Measurements from ENCODE around the gene HCN3. TPM values are rescaled to one million over a fixed set of nuclear protein-coding genes. Genes with fewer than 3 reads are reported as not detected.

Gene HCN3
- total and polyA plus RNA-seq, 2 of the 13 experiments (the other 11 are each of a cell fraction or from before 2014, with no cell fraction given) = 2.4 to 10.2 TPM

GRCh38 chr1:155300553-155301329 lies 23.5 kb downstream of the HCN3 start (continued):
- TF ChIP-seq JUN (CRISPR knock-in tag; IDR thresholded peaks at IDR 0.05) (peak; percentile 59; the same call in 1 of the 2 replicates), CBX5 (CRISPR knock-in tag; IDR thresholded peaks at IDR 0.05; ENCODE audit: borderline replicate concordance) (peak; percentile 83; the same call in 1 of the 2 replicates), TCF7 (IDR thresholded peaks at IDR 0.05; ENCODE audit: low read depth) (no peak), ZNF260 (CRISPR knock-in tag; IDR thresholded peaks at IDR 0.05; ENCODE audit: borderline replicate concordance, low read depth) (no peak), ZNF513 (CRISPR knock-in tag; conservative IDR thresholded peaks at IDR 0.05) (no peak), IRF2 (CRISPR knock-in tag; IDR thresholded peaks at IDR 0.05) (peak; percentile 88), ZXDC (CRISPR knock-in tag; IDR thresholded peaks at IDR 0.05) (peak; percentile 39; the same call in 1 of the 2 replicates), TBX2 (CRISPR knock-in tag; IDR thresholded peaks at IDR 0.05; ENCODE audit: borderline replicate concordance) (peak; percentile 81; the same call in 1 of the 2 replicates), E2F1 (CRISPR knock-in tag; IDR thresholded peaks at IDR 0.05) (peak; percentile 53; the same call in 1 of the 2 replicates), ZNF768 (CRISPR knock-in tag; IDR thresholded peaks at IDR 0.05) (peak; percentile 49; the same call in 1 of the 2 replicates), SOX13 (IDR thresholded peaks at IDR 0.05) (no peak), SOX13 (CRISPR knock-in tag; conservative IDR thresholded peaks at IDR 0.05 in 1 of 2, IDR thresholded peaks at IDR 0.05 in 1 of 2) (peak in 1 of 2 experiments; percentile 69; a peak in 2 of 4 replicates), SRY (CRISPR knock-in tag; IDR thresholded peaks at IDR 0.05) (peak; percentile 47; the same call in 1 of the 2 replicates), ZNF574 (CRISPR knock-in tag; IDR thresholded peaks at IDR 0.05) (peak; percentile 87), PRDM15 (CRISPR knock-in tag; IDR thresholded peaks at IDR 0.05) (peak; percentile 60; the same call in 1 of the 2 replicates), SCMH1 (CRISPR knock-in tag; IDR thresholded peaks at IDR 0.05; ENCODE audit: borderline replicate concordance) (no peak)
